HPDE6-E6E7 (cell line): ENCODE measurements around the gene SIK3.

Experiments
- DNase-seq: peaks from one replicate; pipeline ENCODE4 v3.0.0; 2011; ENCODE audit warnings: missing footprints; ENCODE audit errors: extremely low spot score

SIK3 gene

GRCh38 chr11:116793772-116794097 is 304.5 kb downstream of the SIK3 start:
- DNase-seq = no peak
